Stomach (tissue), 9 donors: ENCODE results near the gene PCSK7. TPM values are rescaled to one million over a fixed set of nuclear protein-coding genes. Genes with fewer than 3 reads are reported as not detected.

Experiments used
- DNase-seq, 2 donors: peaks; one replicate each; pipeline versions ENCODE4 v3.0.0 to v3.0.0-alpha.2; 2013 to 2019
- H3K27ac ChIP-seq, 5 donors: fragments of 200-600 bp in 4 of 5; sonication (generic) in 4 of 5; one replicate each; pipeline ENCODE4 v1.5.1; 2013 to 2019; ENCODE audit warnings: mild to moderate bottlenecking in 1 of 5, moderate library complexity in 1 of 5
- H3K27me3 ChIP-seq, 3 donors: fragments of 200-600 bp; sonication (generic); one replicate each; pipeline ENCODE4 v1.5.1; 2017 to 2019; ENCODE audit warnings: mixed run types in 1 of 3
- H3K36me3 ChIP-seq, 4 donors: fragments of 200-600 bp; sonication (generic); 1 replicate in 3 of 4; 2 replicates in 1 of 4; pipeline ENCODE4 v1.5.1; 2016 to 2019
- H3K4me1 ChIP-seq, 4 donors: fragments of 200-600 bp; sonication (generic); one replicate each; pipeline ENCODE4 v1.5.1; 2016 to 2019
- H3K4me3 ChIP-seq, 4 donors: fragments of 200-600 bp; sonication (generic) in 3 of 4; one replicate each; pipeline ENCODE4 v1.5.1; 2016 to 2019; ENCODE audit warnings: mild to moderate bottlenecking in 1 of 4
- H3K9me3 ChIP-seq, 4 donors: fragments of 200-600 bp; sonication (generic); one replicate each; pipeline ENCODE4 v1.5.1; 2016 to 2019
- CTCF ChIP-seq, 7 experiments: fragments of 450-650 bp in 4 of 7; fragments of 200-600 bp in 3 of 7; sonication (generic) in 3 of 7; IDR thresholded peaks; one replicate each; pipeline ENCODE4 v1.5.1; 2016 to 2019; ENCODE audit warnings: antibody characterized with exemption in 7 of 7, control low read depth in 2 of 7, mild to moderate bottlenecking in 1 of 7
- EP300 ChIP-seq: sonication (generic); formaldehyde crosslinking; IDR thresholded peaks from one replicate; pipeline ENCODE4 v1.6.1; 2017; ENCODE audit warnings: antibody characterized with exemption
- POLR2A ChIP-seq, 4 donors: fragments of 450-650 bp; IDR thresholded peaks; one replicate each; pipeline ENCODE4 v1.6.1; 2016; ENCODE audit warnings: antibody characterized with exemption in 4 of 4, control low read depth in 2 of 4, mild to moderate bottlenecking in 1 of 4, moderate library complexity in 1 of 4
- POLR2AphosphoS5 ChIP-seq, 3 donors: sonication (generic); formaldehyde crosslinking; IDR thresholded peaks; one replicate each; pipeline ENCODE4 v1.6.1; 2016; ENCODE audit warnings: antibody characterized with exemption in 3 of 3
- WGBS, 5 donors: extraction: QIAGEN DNeasy Blood & Tissue Kit in 3 of 5; methylation state at CpG; one replicate each; pipeline versions ENCODE4 v1.1.5 to v1.1.7; 2013 to 2018; 5-methylcytosine and 5-hydroxymethylcytosine counted together
- intact Hi-C: fragments of 100-400 bp; cut with DNase I; formaldehyde crosslinking; loops from one replicate; pipeline ENCODE4 v1.15.1; 2023; ENCODE audit warnings: low total_unique reads
- polyA plus RNA-seq, 3 donors: library from polyadenylated mRNA; stranded (reverse); fragments of 200-250 nt; gene quantifications; one replicate each; pipeline ENCODE4 v1.2.3, GENCODE V29; 2013
- total RNA-seq, 5 donors: library from RNA; depleted of rRNA; stranded (reverse); fragments of >200 nt; gene quantifications; one replicate each; pipeline versions ENCODE4 v1.1.0 to v1.2.3, GENCODE V29; 2014 to 2016
- donor health status: healthy with polysubstance abuse.
- donor health status: Bipolar disorder and iron deficiency.
- donor health status: healthy.

Gene PCSK7
- total and polyA plus RNA-seq, 8 donors = 14.1 to 232 (median 79.3) TPM

- no peaks in the 10 kb centered on the region for H3K27me3 ChIP-seq
- intact Hi-C loops = no loop called here
- no peak overlapping the region for H3K4me3 ChIP-seq
- no peak for TF ChIP-seq POLR2A (IDR thresholded peaks at IDR 0.05)
- TF ChIP-seq POLR2AphosphoS5 (IDR thresholded peaks at IDR 0.05) = peak; percentile 22 to 62 (median 27)
- no peak for TF ChIP-seq CTCF (IDR thresholded peaks at IDR 0.05)
- TF ChIP-seq EP300 = no peak
- 63 to 78% (median 76%) methylated on average over 11 of the region's 11 CpGs for WGBS, 5 donors
- H3K9me3 ChIP-seq = no peaks in the 10 kb centered on the region
- peaks cover 64 to 98% (median 81%) of the 10 kb centered on the region in 4 donors for H3K36me3 ChIP-seq
- peaks cover 36 to 65% (median 56%) of the 10 kb centered on the region in 4 donors for H3K4me1 ChIP-seq
- peak overlapping the region in 4 of 5 donors; percentile 83 to 88 (median 84) for H3K27ac ChIP-seq
- peak in 1 of 2 donors; percentile 37 for DNase-seq
Measured at GRCh38 chr11:117217141-117218084, 14.5 kb downstream of the PCSK7 start.

- DNase-seq = no peak
- Histone ChIP-seq H3K4me1 (peaks cover 8 to 54% (median 28%) of the 10 kb centered on the region in 4 donors), H3K4me3 (no peak overlapping the region), H3K9me3 (no peaks in the 10 kb centered on the region), H3K27ac (peak overlapping the region in 2 of 5 donors; percentile 10 to 27), H3K36me3 (peaks cover 48 to 94% (median 81%) of the 10 kb centered on the region in 4 donors), H3K27me3 (no peaks in the 10 kb centered on the region)
- TF ChIP-seq POLR2AphosphoS5 (IDR thresholded peaks at IDR 0.05) = no peak
- TF ChIP-seq CTCF (IDR thresholded peaks at IDR 0.05) = no peak
- no peak for TF ChIP-seq POLR2A (IDR thresholded peaks at IDR 0.05)
- TF ChIP-seq EP300 = no peak
- WGBS, 5 donors = 80 to 91% (median 88%) methylated on average over 7 of the region's 7 CpGs
- intact Hi-C loops = no loop called here
Measured at GRCh38 chr11:117214404-117215110, 17.3 kb downstream of the PCSK7 start.

DNA sequence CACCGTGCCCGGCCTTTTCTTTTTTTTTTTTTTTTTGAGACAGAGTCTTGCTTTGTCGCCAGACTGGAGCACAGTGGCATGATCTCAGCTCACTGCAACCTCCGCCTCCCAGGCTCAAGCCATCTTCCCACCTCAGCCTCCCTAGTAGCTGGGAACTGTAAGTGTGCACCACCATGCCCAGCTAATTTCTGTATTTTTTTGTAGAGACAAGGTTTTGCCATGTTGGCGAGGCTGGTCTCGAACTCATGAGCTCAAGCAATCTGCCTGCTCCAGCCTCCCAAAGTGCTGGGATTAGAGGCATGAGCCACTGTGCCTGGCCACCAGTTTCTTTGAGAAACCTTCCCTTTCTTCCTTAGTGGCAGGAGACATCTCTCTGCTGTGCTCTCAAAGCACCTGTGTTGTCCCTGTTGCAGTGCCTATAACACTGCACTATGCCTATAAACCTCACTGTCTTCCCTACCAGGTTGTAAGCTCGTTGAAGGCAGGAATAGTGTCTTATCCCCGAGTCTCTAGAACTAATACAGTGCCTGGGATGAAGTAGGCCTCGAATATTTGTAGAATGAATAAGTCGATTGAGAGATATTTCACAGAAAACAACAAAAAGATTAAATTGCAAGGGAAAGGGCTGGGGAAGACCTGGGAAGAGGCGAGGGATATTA is 19.0 kb downstream of the PCSK7 start:
- Histone ChIP-seq H3K36me3 (peaks cover 35 to 80% (median 63%) of the 10 kb centered on the region in 4 donors), H3K9me3 (no peaks in the 10 kb centered on the region), H3K4me3 (no peak overlapping the region), H3K27ac (no peak overlapping the region), H3K27me3 (no peaks in the 10 kb centered on the region), H3K4me1 (peaks cover 0 to 39% (median 11%) of the 10 kb centered on the region in 4 donors)
- DNase-seq = no peak
- intact Hi-C loops = no loop called here
- WGBS, 5 donors = 93 to 96% (median 95%) methylated on average over 9 to 11 of the region's 11 CpGs
- TF ChIP-seq POLR2AphosphoS5 (IDR thresholded peaks at IDR 0.05) (peak in 1 of 3 donors; percentile 12), CTCF (IDR thresholded peaks at IDR 0.05) (no peak), POLR2A (IDR thresholded peaks at IDR 0.05) (no peak)

DNA sequence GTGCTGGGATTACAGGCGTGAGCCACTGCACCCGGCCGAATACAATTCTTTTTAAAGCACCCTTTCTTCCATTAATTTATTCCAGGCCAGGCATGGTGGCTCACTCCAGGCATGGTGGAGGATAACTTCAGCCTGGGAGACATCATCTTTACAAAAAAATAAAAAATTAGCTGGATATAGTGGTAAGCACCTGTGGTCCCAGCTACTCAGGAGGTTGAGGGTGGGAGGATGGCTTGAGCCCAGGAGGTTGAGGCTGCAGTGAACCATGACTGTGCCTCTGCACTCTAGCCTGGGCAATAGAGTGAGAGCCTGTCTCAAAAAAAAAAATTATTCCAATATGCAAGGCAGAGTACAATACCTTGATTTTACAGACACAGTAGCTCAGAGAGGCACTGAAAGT is 21.3 kb downstream of the PCSK7 start:
- H3K36me3 ChIP-seq = peaks cover 25 to 59% (median 46%) of the 10 kb centered on the region in 4 donors
- WGBS, 5 donors = 81 to 100% (median 96%) methylated on average over 3 of the region's 3 CpGs
- no peak for TF ChIP-seq POLR2AphosphoS5 (IDR thresholded peaks at IDR 0.05)
- TF ChIP-seq CTCF (IDR thresholded peaks at IDR 0.05) = no peak
- TF ChIP-seq POLR2A (IDR thresholded peaks at IDR 0.05) = no peak
- TF ChIP-seq EP300 = no peak
- DNase-seq = no peak
- no peak overlapping the region for H3K4me3 ChIP-seq
- intact Hi-C loops = no loop called here
- no peaks in the 10 kb centered on the region for H3K27me3 ChIP-seq
- peak overlapping the region in 2 of 5 donors; percentile 5 to 38 for H3K27ac ChIP-seq
- no peaks in the 10 kb centered on the region for H3K9me3 ChIP-seq
- H3K4me1 ChIP-seq = peaks cover 0 to 21% (median 0%) of the 10 kb centered on the region in 4 donors
